ENCODE measurements around the gene SMAD2. TPM values are rescaled to one million over a fixed set of nuclear protein-coding genes. Genes with fewer than 3 reads are reported as not detected.
A peak's percentile ranks its signal among the peaks of the same experiment; 100 is the strongest.

The SMAD2 gene
- total RNA-seq, 2 experiments from 2014 or later: 80.4 to 83.0 TPM

DNA sequence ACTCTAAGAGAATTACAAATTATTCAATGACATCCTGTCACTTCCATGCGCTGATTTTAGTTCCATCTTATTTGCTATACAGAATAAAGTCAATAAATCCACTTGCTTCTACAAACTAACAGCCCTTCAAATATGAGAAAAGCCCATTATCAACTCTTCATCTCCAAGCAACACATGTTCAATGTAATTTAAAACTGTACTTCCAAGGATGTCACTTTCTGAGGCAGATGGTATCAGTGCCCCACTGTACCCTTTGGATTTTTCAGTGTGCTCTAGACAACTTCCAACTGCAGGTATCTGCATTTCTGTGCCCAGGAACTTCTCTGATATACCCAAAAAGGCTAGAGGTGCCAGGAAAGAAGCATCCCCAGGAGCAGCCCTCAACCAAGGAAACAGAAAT is 87.6 kb downstream of the SMAD2 start:
- intact Hi-C loops (cut with DNase I, micrococcal nuclease): no loop called here
- DNase-seq: no peak
- ATAC-seq (ENCODE audit: poor library complexity): no peak
- no peak overlapping the region for H3K4me3 ChIP-seq (ENCODE audit: low read length)
- H3K27me3 Mint-ChIP-seq: no peaks in the 10 kb centered on the region
- TF ChIP-seq CTCF (IDR thresholded peaks at IDR 0.05): no peak
- no peaks in the 10 kb centered on the region for H3K9me3 ChIP-seq (ENCODE audit: control insufficient read depth in 1 of 2, insufficient read depth in 1 of 2, low read length in 2 of 2)
- POLR2A ChIA-PET: no interaction called here
- H3K9me3 Mint-ChIP-seq: no peaks in the 10 kb centered on the region
- H3K27ac ChIP-seq (ENCODE audit: low read depth in 1 of 2, low read length in 2 of 2): no peak overlapping the region
- CTCF ChIA-PET: no interaction called here
- peaks cover 93% of the 10 kb centered on the region for H3K36me3 Mint-ChIP-seq (ENCODE audit: low read depth)
- no peaks in the 10 kb centered on the region for H3K4me1 ChIP-seq (ENCODE audit: insufficient read depth, low read length)
- peaks cover 5% of the 10 kb centered on the region for H3K4me1 Mint-ChIP-seq (ENCODE audit: low read depth)
- H3K36me3 ChIP-seq (ENCODE audit: insufficient read depth, low read length): peaks cover 77% of the 10 kb centered on the region
- H3K27ac Mint-ChIP-seq: peak overlapping the region; percentile 4
- H3K27me3 ChIP-seq (ENCODE audit: control insufficient read depth in 1 of 2, insufficient read depth in 2 of 2, low read length in 2 of 2): no peaks in the 10 kb centered on the region
- no peak overlapping the region for H3K4me3 Mint-ChIP-seq

GRCh38 chr18:47838396-47838795 is 92.1 kb downstream of the SMAD2 start:
- H3K4me1 ChIP-seq (ENCODE audit: insufficient read depth, low read length): no peaks in the 10 kb centered on the region
- ATAC-seq (ENCODE audit: poor library complexity) (no peak), DNase-seq (no peak)
- TF ChIP-seq CTCF (IDR thresholded peaks at IDR 0.05): no peak
- no peak overlapping the region for H3K27ac ChIP-seq (ENCODE audit: low read depth in 1 of 2, low read length in 2 of 2)
- no peaks in the 10 kb centered on the region for H3K27me3 ChIP-seq (ENCODE audit: control insufficient read depth in 1 of 2, insufficient read depth in 2 of 2, low read length in 2 of 2)
- peaks cover 52% of the 10 kb centered on the region for H3K36me3 ChIP-seq (ENCODE audit: insufficient read depth, low read length)
- H3K9me3 ChIP-seq (ENCODE audit: control insufficient read depth in 1 of 2, insufficient read depth in 1 of 2, low read length in 2 of 2): no peaks in the 10 kb centered on the region
- CTCF ChIA-PET: no interaction called here
- intact Hi-C loops (cut with DNase I, micrococcal nuclease): no loop called here
- no peak overlapping the region for H3K4me3 Mint-ChIP-seq
- no peak overlapping the region for H3K27ac Mint-ChIP-seq
- no peaks in the 10 kb centered on the region for H3K9me3 Mint-ChIP-seq
- H3K4me1 Mint-ChIP-seq (ENCODE audit: low read depth): no peaks in the 10 kb centered on the region
- H3K36me3 Mint-ChIP-seq (ENCODE audit: low read depth): peaks cover 84% of the 10 kb centered on the region
- POLR2A ChIA-PET: no interaction called here
- no peak overlapping the region for H3K4me3 ChIP-seq (ENCODE audit: low read length)
- H3K27me3 Mint-ChIP-seq: no peaks in the 10 kb centered on the region

GRCh38 chr18:47832348-47832747 is 98.1 kb downstream of the SMAD2 start:
- CTCF ChIA-PET: interaction anchor here (1.3 kb wide), 1 partner anchor 83 kb away, joined by 4 read pairs; no protein-coding TSS in a partner anchor
- no peak overlapping the region for H3K27ac Mint-ChIP-seq

More at GRCh38 chr18:47832348-47832747, 98.1 kb downstream of the SMAD2 start:
- Histone ChIP-seq H3K27ac (ENCODE audit: low read depth in 1 of 2, low read length in 2 of 2) (no peak overlapping the region), H3K9me3 (ENCODE audit: control insufficient read depth in 1 of 2, insufficient read depth in 1 of 2, low read length in 2 of 2) (peaks cover 0 to 10% of the 10 kb centered on the region in 2 experiments), H3K36me3 (ENCODE audit: insufficient read depth, low read length) (peaks cover 2% of the 10 kb centered on the region), H3K4me3 (ENCODE audit: low read length) (no peak overlapping the region), H3K27me3 (ENCODE audit: control insufficient read depth in 1 of 2, insufficient read depth in 2 of 2, low read length in 2 of 2) (no peaks in the 10 kb centered on the region), H3K4me1 (ENCODE audit: insufficient read depth, low read length) (no peaks in the 10 kb centered on the region)
- Mint-ChIP-seq H3K4me3 (no peak overlapping the region), H3K9me3 (peaks cover 3% of the 10 kb centered on the region), H3K4me1 (ENCODE audit: low read depth) (no peaks in the 10 kb centered on the region), H3K27me3 (no peaks in the 10 kb centered on the region), H3K36me3 (ENCODE audit: low read depth) (peaks cover 57% of the 10 kb centered on the region)
- DNase-seq: no peak
- no peak for ATAC-seq (ENCODE audit: poor library complexity)
- POLR2A ChIA-PET: no interaction called here
- TF ChIP-seq CTCF (IDR thresholded peaks at IDR 0.05): no peak
- intact Hi-C loops (cut with DNase I, micrococcal nuclease): no loop called here
